ENCODE data around the gene ELF5.

The ELF5 gene

DNA sequence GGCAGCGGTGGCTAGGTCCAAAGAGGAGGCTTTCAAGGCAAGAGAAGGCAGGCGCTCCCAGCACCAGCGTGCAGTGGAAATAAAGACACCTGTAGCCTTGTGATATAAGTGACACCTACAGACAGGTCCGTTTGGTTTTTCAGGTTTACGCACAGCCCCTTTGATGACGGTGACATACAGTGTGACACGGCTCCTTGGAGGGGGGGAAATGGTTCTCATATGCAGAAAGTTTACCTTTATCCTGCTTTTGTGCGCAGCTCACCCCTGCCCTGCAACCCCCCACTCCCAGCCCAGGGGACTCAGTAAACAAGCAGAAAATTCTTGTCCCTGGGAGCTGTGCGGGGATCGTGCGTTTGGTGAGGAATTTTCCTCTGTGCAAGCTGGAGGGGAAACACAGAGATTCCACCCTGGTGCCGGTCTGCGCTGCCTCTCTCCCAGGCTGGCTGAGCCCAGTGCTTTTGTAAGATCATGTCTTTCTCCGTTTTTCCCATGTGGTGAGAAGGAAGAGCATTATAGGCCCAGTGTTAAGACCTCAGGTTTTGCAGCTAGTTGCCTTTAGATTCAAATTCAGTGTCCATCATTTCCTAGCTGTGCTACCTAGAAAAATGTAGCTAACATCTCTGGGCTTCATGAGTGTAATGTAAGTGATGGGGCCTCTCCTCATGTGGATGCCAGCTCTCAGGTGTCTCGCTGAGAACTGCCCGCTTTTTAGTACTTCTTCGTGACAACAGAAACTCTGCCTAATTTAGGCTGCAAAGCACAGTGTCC is at the start of gene ELF5:
TSS of gene ELF5 (minus strand) at position 113 of the 768 bp plus-strand sequence. CDS start 8,045 bp downstream, outside the sequence.
- TF ChIP-seq MYC (IDR thresholded peaks at IDR 0.05; ENCODE audit: low read depth, low read length): no peak
- no peak for TF ChIP-seq POLR2A (IDR thresholded peaks at IDR 0.05; ENCODE audit: extremely low read depth, insufficient read length)
- TF ChIP-seq, protein P1, sequence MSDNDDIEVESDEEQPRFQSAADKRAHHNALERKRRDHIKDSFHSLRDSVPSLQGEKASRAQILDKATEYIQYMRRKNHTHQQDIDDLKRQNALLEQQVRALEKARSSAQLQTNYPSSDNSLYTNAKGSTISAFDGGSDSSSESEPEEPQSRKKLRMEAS (IDR thresholded peaks at IDR 0.05; ENCODE audit: low read depth, low read length): no peak
- TF ChIP-seq, protein P2, sequence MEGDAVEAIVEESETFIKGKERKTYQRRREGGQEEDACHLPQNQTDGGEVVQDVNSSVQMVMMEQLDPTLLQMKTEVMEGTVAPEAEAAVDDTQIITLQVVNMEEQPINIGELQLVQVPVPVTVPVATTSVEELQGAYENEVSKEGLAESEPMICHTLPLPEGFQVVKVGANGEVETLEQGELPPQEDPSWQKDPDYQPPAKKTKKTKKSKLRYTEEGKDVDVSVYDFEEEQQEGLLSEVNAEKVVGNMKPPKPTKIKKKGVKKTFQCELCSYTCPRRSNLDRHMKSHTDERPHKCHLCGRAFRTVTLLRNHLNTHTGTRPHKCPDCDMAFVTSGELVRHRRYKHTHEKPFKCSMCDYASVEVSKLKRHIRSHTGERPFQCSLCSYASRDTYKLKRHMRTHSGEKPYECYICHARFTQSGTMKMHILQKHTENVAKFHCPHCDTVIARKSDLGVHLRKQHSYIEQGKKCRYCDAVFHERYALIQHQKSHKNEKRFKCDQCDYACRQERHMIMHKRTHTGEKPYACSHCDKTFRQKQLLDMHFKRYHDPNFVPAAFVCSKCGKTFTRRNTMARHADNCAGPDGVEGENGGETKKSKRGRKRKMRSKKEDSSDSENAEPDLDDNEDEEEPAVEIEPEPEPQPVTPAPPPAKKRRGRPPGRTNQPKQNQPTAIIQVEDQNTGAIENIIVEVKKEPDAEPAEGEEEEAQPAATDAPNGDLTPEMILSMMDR (IDR thresholded peaks at IDR 0.05; ENCODE audit: low read depth, low read length): no peak
- DNase-seq (ENCODE audit: low read depth): no peak
- H3K4me3 ChIP-seq (ENCODE audit: low read depth, low read length): no peak within 1 kb of the TSS

DNA sequence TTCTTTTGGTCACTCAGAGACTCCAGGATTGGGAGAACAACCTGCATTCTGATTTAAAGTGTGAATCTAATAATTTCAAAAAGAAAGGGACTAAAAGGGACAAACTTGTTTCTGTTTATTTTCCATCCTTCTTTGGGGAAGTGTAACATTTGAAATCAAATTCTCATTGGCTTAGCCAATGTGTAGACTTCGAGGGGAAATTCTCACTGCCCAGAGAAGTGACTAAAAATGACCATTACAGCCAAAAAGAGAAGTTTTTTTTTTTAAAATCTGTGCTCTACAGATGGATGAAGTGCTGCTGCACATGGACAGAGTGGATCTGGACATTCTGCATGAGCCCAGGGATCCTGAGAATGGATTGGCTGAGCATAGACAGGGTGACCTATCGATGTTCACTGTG is 49.4 kb upstream of the ELF5 start:
- H3K4me3 ChIP-seq (ENCODE audit: low read depth, low read length): no peak overlapping the region
- no peak for DNase-seq (ENCODE audit: low read depth)
- TF ChIP-seq, protein P2 (IDR thresholded peaks at IDR 0.05; ENCODE audit: low read depth, low read length): no peak
- TF ChIP-seq MYC (IDR thresholded peaks at IDR 0.05; ENCODE audit: low read depth, low read length) (no peak), POLR2A (IDR thresholded peaks at IDR 0.05; ENCODE audit: extremely low read depth, insufficient read length) (no peak)
- TF ChIP-seq, protein P1 (IDR thresholded peaks at IDR 0.05; ENCODE audit: low read depth, low read length): no peak

DNA sequence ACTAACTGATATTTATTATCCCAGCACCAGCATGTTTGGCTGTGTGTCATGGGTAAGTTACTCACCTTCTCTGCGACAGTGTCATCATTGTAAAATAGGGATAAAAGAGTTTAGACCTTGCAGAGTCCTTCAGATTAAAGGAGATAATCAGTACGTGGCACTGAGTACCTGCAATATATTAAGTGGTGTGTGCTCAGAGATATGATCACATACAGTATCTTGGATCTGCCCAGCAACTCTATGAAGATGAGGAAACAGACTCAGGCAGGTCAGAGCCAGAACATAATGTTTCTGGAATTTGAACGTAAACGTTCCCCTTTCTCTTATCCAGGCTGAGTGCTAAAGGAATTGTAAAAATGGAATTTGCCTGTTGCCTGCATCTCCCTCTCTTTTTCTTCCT is 46.9 kb upstream of the ELF5 start:
- no peak for DNase-seq (ENCODE audit: low read depth)
- TF ChIP-seq POLR2A (IDR thresholded peaks at IDR 0.05; ENCODE audit: extremely low read depth, insufficient read length) (no peak), MYC (IDR thresholded peaks at IDR 0.05; ENCODE audit: low read depth, low read length) (no peak)
- TF ChIP-seq, protein P2 (IDR thresholded peaks at IDR 0.05; ENCODE audit: low read depth, low read length): no peak
- TF ChIP-seq, protein P1 (IDR thresholded peaks at IDR 0.05; ENCODE audit: low read depth, low read length): no peak
- no peak overlapping the region for H3K4me3 ChIP-seq (ENCODE audit: low read depth, low read length)

DNA sequence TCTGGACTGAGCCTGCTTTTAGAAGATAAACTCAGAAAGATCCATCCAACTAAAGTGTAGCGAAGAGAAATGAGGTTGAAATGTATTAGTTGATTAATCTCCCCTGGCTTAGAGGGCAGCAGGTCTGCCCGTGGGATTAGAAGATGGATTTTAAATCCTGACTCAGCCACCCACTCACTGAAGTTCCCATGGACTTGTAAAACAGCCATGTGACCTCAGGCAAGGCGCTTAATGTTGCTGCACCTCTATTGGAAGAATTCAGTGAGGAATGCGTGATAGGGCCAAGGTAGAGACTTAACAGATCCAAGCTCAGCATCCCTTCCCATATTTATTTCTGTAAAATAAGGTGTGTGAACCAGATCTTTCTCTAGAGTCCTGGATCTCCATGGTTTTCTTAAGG is 45.1 kb upstream of the ELF5 start:
- TF ChIP-seq, protein P2 (IDR thresholded peaks at IDR 0.05; ENCODE audit: low read depth, low read length): no peak
- TF ChIP-seq, protein P1 (IDR thresholded peaks at IDR 0.05; ENCODE audit: low read depth, low read length): no peak
- TF ChIP-seq POLR2A (IDR thresholded peaks at IDR 0.05; ENCODE audit: extremely low read depth, insufficient read length) (no peak), MYC (IDR thresholded peaks at IDR 0.05; ENCODE audit: low read depth, low read length) (no peak)
- DNase-seq (ENCODE audit: low read depth): no peak
- no peak overlapping the region for H3K4me3 ChIP-seq (ENCODE audit: low read depth, low read length)

DNA sequence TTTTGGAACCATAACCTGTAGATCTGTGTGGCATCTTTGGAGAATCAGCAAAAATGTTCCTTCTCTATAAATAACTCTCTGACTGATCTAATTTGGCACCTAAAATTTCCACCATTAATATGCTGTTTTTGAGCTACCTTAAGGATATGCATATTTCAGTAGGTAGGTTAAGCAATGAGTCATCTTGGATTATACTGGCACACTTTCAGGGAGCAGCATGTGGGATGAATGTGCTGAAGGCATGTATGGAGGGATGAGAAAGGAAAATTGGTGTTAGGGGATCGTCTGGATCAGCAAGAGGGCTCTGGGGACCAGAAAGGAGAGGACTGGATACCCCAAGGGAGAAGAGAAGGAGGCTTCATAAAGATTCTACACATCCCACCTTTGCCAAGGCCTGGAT is 44.6 kb upstream of the ELF5 start:
- H3K4me3 ChIP-seq (ENCODE audit: low read depth, low read length): no peak overlapping the region
- DNase-seq (ENCODE audit: low read depth): no peak
- TF ChIP-seq, protein P1 (IDR thresholded peaks at IDR 0.05; ENCODE audit: low read depth, low read length): no peak
- TF ChIP-seq POLR2A (IDR thresholded peaks at IDR 0.05; ENCODE audit: extremely low read depth, insufficient read length) (no peak), MYC (IDR thresholded peaks at IDR 0.05; ENCODE audit: low read depth, low read length) (no peak)
- TF ChIP-seq, protein P2 (IDR thresholded peaks at IDR 0.05; ENCODE audit: low read depth, low read length): no peak

Measured in NB4 (cell line).